WTC11 (cell line): ENCODE measurements around the gene ACBD6. TPM values are rescaled to one million over a fixed set of nuclear protein-coding genes. Genes with fewer than 3 reads are reported as not detected.

Source experiments
- ATAC-seq: fragments of 200-7000 bp; cut with Tn5 transposase; 2 replicates; pipeline ENCODE4 v1.10.0; 2021; ENCODE audit warnings: mild to moderate bottlenecking, moderate library complexity
- CTCF ChIA-PET: fragments of 300-600 bp; sonication (Branson Sonifier 250); formaldehyde crosslinking; loops from one replicate; lab custom pipeline; 2021; ENCODE audit warnings: antibody characterized with exemption; lab: Charles Lee
- POLR2A ChIA-PET: fragments of 350-600 bp; sonication (Branson Sonifier 250); formaldehyde crosslinking; loops from one replicate; lab custom pipeline; 2021; ENCODE audit warnings: antibody characterized with exemption; lab: Charles Lee
- DNase-seq: peaks from one replicate; pipeline ENCODE4 v3.0.0; 2021; ENCODE audit warnings: low spot score
- H3K27ac Mint-ChIP-seq: 2 replicates; pipeline ENCODE4 v1.8.0; 2021; ENCODE audit warnings: mixed read lengths
- H3K27me3 Mint-ChIP-seq: 2 replicates; pipeline ENCODE4 v1.8.0; 2021; ENCODE audit warnings: low read depth, mild to moderate bottlenecking, moderate library complexity, mixed read lengths
- H3K36me3 Mint-ChIP-seq: 2 replicates; pipeline ENCODE4 v1.8.0; 2021; ENCODE audit warnings: mixed read lengths
- H3K4me1 Mint-ChIP-seq: 2 replicates; pipeline ENCODE4 v1.8.0; 2022; ENCODE audit warnings: mixed read lengths
- H3K4me3 Mint-ChIP-seq: 2 replicates; pipeline ENCODE4 v1.8.0; 2021; ENCODE audit warnings: mild to moderate bottlenecking, moderate library complexity, mixed read lengths
- H3K9me3 Mint-ChIP-seq: 2 replicates; pipeline ENCODE4 v1.8.0; 2021; ENCODE audit warnings: mixed read lengths
- ATF2 ChIP-seq: sonication (generic); formaldehyde crosslinking; IDR thresholded peaks from 2 replicates; pipeline ENCODE4 v1.8.1; 2022; ENCODE audit warnings: low read depth, missing genetic modification reagents, borderline replicate concordance
- E2F4 ChIP-seq: sonication (generic); formaldehyde crosslinking; IDR thresholded peaks from 2 replicates; pipeline ENCODE4 v1.8.1; 2022; ENCODE audit warnings: low read depth, mild to moderate bottlenecking, moderate library complexity, missing genetic modification reagents, borderline replicate concordance
- ESRRA ChIP-seq: sonication (generic); formaldehyde crosslinking; IDR thresholded peaks from 2 replicates; pipeline ENCODE4 v1.8.1; 2022; ENCODE audit warnings: mild to moderate bottlenecking, missing genetic modification reagents, borderline replicate concordance
- FOXJ3 ChIP-seq: sonication (generic); formaldehyde crosslinking; IDR thresholded peaks from 2 replicates; pipeline ENCODE4 v1.9.0; 2021; ENCODE audit warnings: missing genetic modification reagents, mild to moderate bottlenecking, borderline replicate concordance
- MLX ChIP-seq: sonication (generic); formaldehyde crosslinking; IDR thresholded peaks from 2 replicates; pipeline ENCODE4 v1.8.1; 2023; ENCODE audit warnings: mild to moderate bottlenecking, missing genetic modification reagents, moderate library complexity
- NR1H2 ChIP-seq: sonication (generic); formaldehyde crosslinking; IDR thresholded peaks from 2 replicates; pipeline ENCODE4 v1.9.0; 2021; ENCODE audit warnings: mild to moderate bottlenecking, moderate library complexity, missing genetic modification reagents
- TEAD4 ChIP-seq: sonication (generic); formaldehyde crosslinking; IDR thresholded peaks from 2 replicates; pipeline ENCODE4 v1.8.0; 2022; ENCODE audit warnings: mild to moderate bottlenecking, missing genetic modification reagents
- USF2 ChIP-seq: sonication (generic); formaldehyde crosslinking; IDR thresholded peaks from 2 replicates; pipeline ENCODE4 v1.8.1; 2023; ENCODE audit warnings: mild to moderate bottlenecking, missing genetic modification reagents, moderate library complexity
- ZNF281 ChIP-seq: sonication (generic); formaldehyde crosslinking; IDR thresholded peaks from 2 replicates; pipeline ENCODE4 v1.8.0; 2023; ENCODE audit warnings: mild to moderate bottlenecking, missing genetic modification reagents
- ZNF423 ChIP-seq: fragments of 250-450 bp; sonication (Bioruptor Pico); IDR thresholded peaks from 2 replicates; pipeline ENCODE4 v2.1.2; 2022; ENCODE audit warnings: mild to moderate bottlenecking, moderate library complexity
- ZNF512 ChIP-seq: sonication (generic); formaldehyde crosslinking; IDR thresholded peaks from 2 replicates; pipeline ENCODE4 v1.8.1; 2022; ENCODE audit warnings: missing genetic modification reagents, borderline replicate concordance
- total RNA-seq: library from RNA; stranded (reverse); gene quantifications from 3 replicates; pipeline ENCODE4 v1.2.3, GENCODE V29; 2021

ACBD6 gene
- total RNA-seq, 1 experiment from 2014 or later: 53.5 TPM

GRCh38 chr1:180360333-180361075, 141.9 kb downstream of the ACBD6 start:
- H3K9me3 Mint-ChIP-seq: no peaks in the 10 kb centered on the region
- no peaks in the 10 kb centered on the region for H3K27me3 Mint-ChIP-seq
- POLR2A ChIA-PET: no interaction called here
- DNase-seq (no peak), ATAC-seq (no peak)
- no peak overlapping the region for H3K4me3 Mint-ChIP-seq
- peaks cover 30% of the 10 kb centered on the region for H3K4me1 Mint-ChIP-seq
- CTCF ChIA-PET: no interaction called here
- no peaks in the 10 kb centered on the region for H3K36me3 Mint-ChIP-seq
- no peak for TF ChIP-seq NR1H2
- TF ChIP-seq ESRRA (CRISPR knock-in tag): no peak
- no peak for TF ChIP-seq E2F4 (CRISPR knock-in tag)
- TF ChIP-seq ZNF423 (CRISPR knock-in tag): no peak
- no peak for TF ChIP-seq ZNF512 (CRISPR knock-in tag)
- TF ChIP-seq USF2 (CRISPR knock-in tag): no peak
- no peak overlapping the region for H3K27ac Mint-ChIP-seq

GRCh38 chr1:180358649-180359048, 143.7 kb downstream of the ACBD6 start:
- POLR2A ChIA-PET: no interaction called here
- no peak for ATAC-seq
- CTCF ChIA-PET: no interaction called here
- TF ChIP-seq MLX (no peak), ZNF423 (CRISPR knock-in tag) (no peak), ATF2 (CRISPR knock-in tag) (no peak), TEAD4 (no peak), FOXJ3 (CRISPR knock-in tag) (no peak)
- no peak for DNase-seq
- no peak overlapping the region for H3K4me3 Mint-ChIP-seq
- H3K9me3 Mint-ChIP-seq: no peaks in the 10 kb centered on the region
- no peaks in the 10 kb centered on the region for H3K36me3 Mint-ChIP-seq
- no peak overlapping the region for H3K27ac Mint-ChIP-seq
- peaks cover 36% of the 10 kb centered on the region for H3K4me1 Mint-ChIP-seq
- H3K27me3 Mint-ChIP-seq: no peaks in the 10 kb centered on the region

GRCh38 chr1:180353945-180354344, 148.4 kb downstream of the ACBD6 start:
- H3K36me3 Mint-ChIP-seq: no peaks in the 10 kb centered on the region
- CTCF ChIA-PET: interaction anchor here (0.6 to 2.8 kb wide), 8 partner anchors 10 to 166 kb away, joined by 3 to 16 read pairs (median 4); no protein-coding TSS in a partner anchor
- POLR2A ChIA-PET: no interaction called here
- peaks cover 20% of the 10 kb centered on the region for H3K4me1 Mint-ChIP-seq
- TF ChIP-seq ZNF281 (no peak), USF2 (CRISPR knock-in tag) (no peak)
- TF ChIP-seq, all 79 proteins: peak for 0
- H3K4me3 Mint-ChIP-seq: no peak overlapping the region
- H3K27ac Mint-ChIP-seq: peak overlapping the region; percentile 60
- no peaks in the 10 kb centered on the region for H3K27me3 Mint-ChIP-seq
- DNase-seq: no peak
- H3K9me3 Mint-ChIP-seq: no peaks in the 10 kb centered on the region
- ATAC-seq: peak; percentile 85
